SIG-M5 treated with dmso at 0.1 percent for 504 hours (cell line): Measurements from ENCODE around the gene POLR3GL.
A peak's percentile ranks its signal among the peaks of the same experiment; 100 is the strongest.

Experiments used
- DNase-seq: peaks from one replicate; lab custom pipeline; 2025; ENCODE audit not compliant: unreplicated experiment; lab: John Stamatoyannopoulos, UW

The POLR3GL gene

DNA sequence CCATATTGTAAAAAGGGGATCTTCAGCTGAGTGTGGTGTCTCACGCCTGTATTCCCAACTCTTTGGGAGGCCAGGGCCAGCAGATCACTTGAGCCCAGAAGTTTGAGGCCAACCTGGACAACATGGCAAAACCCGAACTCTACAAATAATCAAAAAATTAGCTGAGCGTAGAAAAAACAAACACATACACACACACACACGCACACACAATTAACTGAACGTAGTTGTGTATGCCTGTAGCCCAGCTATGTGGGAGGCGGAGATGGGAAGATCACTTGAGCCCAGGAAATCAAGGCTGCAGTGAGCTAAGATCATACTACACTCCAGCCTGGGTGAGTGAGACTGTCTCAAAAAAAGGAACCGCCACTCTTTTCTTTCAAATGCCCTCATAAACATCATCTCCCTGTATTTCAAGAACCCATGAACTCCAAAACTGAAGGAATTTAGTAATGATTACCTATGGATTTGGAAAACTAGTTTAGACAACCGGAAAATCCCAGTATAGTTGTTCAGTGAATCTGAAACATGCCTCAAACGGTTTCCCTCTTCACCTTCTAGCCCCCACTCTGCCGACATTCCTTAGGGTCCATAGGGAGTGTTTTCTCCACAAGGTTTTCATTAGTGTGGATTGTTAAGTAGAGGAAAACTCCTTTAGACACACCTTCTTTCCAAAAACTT, 27.4 kb downstream of the POLR3GL start:
- DNase-seq, result no peak

- no peak for DNase-seq
These were observed 28.0 kb downstream of the POLR3GL start for GRCh38 chr1:145992502-145992936.

- DNase-seq, result no peak
These were observed 28.6 kb downstream of the POLR3GL start for GRCh38 chr1:145992958-145993617.

DNA sequence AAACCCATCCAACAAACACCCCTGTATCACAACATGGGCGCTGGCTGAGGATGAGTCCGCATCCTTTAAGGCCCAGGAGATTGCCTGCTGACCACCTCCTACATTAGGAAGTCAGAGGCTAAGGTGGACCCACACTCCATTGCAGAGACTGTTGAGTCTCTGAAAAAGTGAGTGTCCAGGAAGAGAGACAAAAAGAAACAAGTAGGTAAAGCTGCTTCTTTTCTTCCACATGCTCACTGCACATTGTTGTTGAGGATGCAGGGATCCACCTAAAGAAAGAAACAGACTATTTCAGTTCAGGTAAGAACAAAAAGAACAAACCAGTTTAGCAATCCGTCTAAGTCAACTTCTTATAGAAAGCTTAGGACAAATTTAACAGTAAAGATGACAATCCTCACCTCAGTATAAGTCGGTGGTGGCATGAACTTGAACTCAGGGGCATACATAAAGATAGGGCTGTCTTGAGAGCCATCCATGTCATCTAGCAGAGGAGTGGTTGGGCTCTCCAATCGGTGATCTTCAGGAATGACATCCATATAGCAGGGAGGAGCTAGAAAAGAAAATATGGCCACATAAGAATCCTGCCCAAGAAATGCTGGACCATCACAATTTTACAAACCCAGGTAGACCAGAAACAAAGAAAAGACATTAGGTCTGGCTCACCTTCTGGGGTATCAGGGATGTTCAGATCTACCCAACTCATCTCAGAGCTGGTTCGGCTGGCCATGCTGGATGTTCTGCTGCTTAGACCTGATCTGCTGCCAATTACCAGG, 29.3 kb downstream of the POLR3GL start:
- no peak for DNase-seq

DNA sequence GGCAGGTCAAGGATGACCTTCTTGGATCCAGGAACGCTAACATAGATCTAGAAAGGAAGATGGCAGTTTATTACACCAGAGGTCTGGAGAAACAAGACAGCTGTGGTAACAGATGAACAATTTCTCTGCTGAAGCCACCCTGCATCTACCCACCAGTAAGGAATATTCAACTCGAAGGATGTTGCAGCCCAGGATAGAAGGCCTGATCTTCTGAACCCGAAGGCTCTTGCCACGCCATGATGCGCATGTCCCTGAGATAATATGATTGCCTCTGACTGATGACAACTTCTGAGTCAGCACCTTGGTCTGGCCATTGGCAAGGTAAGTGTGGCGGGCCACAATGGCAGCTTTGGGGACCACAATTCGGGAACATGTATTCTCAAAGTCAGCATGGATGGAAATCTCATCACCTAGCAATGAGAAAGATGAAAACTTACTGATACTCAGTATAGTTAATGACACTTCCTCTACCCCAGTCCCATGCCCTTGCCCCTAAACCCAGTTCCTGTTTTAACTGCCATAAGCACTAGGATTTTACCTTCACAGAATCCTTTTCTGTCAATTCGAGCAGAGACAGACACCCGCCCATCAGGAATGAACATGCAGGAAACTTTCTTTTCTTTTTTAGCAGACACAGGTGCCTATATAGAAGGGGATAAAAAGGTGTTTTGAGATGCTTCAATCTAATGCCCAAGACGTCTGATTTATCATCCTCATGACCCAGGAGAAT, 30.1 kb downstream of the POLR3GL start:
- peak; percentile 40 for DNase-seq

- DNase-seq, result peak; percentile 49
These were observed 30.8 kb downstream of the POLR3GL start for GRCh38 chr1:145995148-145995881.

- no peak for DNase-seq
These were observed 31.5 kb downstream of the POLR3GL start for GRCh38 chr1:145995964-145996432.

- DNase-seq, result peak; percentile 100
These were observed 32.0 kb downstream of the POLR3GL start, which contains the start of gene TXNIP for GRCh38 chr1:145996433-145997015. Gene TXNIP, minus strand, starts transcription at chr1:145996579. Its CDS starts 313 bp downstream, at chr1:145996266.

DNA sequence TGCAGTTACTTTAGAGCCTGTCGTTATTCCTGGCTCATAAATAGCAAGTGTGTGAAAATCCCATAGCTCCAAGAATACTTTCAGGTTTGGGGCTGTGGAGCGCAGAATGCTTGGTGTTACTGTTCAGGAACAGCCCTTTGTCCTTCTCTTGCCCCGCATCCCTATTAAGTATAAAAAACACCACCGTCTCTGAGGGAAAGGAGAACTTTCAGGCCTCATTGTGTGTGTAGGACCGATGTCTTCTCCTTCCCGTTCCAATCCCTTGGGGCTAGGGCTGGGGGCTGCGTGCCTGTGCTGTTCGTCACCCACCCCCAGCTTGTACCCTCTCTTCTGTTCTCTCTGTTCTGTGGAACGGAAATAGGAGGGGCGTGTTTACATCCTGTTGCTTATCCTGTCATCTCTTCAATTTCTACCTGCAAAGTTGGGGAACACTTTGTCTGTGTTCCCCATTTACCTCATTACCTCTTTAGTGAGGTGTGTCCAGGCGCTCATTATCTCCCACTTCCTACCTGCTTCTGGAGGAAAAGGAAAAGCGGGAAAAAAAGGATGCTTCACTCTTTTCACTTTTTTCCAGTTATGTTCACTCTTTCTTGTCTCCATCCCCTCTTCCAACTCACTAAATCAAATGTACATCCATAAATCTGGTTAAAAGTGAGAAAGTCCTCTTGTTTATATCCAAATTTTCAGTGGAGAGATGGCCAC, 32.7 kb downstream of the POLR3GL start:
- peak; percentile 65 for DNase-seq

DNA sequence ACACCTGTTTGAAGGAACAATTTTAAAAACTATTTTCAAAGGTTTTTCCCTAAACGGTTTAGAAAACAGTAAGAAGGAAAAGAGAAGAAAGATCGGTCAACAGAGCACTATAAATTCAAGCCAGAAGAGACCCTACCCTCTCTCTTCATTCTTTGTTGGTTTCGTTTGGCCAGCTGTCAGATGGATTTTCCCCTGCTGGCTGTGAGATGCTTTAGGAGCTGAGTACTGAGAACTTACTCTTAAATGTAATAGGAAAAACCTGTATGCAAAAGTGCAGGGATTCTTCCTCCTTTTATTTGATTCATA, 33.2 kb downstream of the POLR3GL start:
- DNase-seq, result no peak

DNA sequence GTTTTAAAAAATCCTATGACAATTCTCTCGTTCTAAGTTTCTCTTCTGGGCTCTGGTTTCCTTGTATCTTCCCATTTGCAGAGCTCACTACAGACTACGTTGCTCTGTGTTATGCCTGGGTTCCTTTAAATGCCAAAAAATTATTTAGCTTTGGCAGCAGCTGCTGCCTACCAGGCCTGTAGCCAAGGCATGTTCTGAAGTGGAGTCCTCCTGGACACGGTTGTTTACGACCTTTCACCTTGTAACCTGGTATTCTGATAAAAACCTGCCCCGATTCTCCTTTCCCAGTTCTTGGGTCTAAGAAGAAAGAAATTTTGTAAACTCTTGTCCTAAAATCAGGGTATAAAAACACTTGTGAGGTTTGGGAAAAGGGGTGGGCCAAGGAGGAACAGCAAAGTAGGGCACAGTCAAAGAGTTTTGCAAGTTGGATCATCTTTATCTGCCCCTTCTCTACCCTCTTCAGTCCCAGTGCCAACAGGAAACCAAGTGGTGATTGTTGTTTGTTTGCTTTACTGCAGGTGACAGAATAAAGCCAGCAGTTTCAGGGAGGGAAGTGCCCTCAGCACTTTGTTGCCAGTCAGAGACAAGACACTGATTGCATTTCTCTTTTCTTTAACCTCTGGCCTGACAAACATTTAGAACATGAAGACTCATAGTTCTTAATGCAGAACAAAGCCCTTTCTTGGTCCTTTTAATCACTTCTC, 35.0 kb downstream of the POLR3GL start:
- no peak for DNase-seq

DNA sequence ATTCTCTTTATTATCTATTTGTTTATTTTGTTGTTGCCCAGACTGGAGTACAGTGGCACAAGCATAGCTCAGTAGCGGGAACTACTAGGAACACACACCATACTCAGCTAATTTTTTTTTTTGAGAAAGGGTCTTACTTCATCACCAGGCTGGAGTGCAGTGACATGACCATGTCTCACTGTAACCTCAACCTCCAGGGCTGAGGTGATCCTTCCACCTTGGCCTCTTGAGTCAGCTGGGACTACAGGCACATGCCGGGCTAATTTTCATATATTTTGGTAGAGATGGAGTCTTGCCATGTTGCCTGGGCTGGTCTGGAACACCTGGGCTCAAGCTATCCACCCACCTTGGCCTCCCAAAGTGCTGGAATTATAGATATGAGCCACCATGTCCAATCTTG, 37.2 kb downstream of the POLR3GL start:
- no peak for DNase-seq

- DNase-seq, result no peak
These were observed 43.1 kb downstream of the POLR3GL start for GRCh38 chr1:146007489-146008133.

DNA sequence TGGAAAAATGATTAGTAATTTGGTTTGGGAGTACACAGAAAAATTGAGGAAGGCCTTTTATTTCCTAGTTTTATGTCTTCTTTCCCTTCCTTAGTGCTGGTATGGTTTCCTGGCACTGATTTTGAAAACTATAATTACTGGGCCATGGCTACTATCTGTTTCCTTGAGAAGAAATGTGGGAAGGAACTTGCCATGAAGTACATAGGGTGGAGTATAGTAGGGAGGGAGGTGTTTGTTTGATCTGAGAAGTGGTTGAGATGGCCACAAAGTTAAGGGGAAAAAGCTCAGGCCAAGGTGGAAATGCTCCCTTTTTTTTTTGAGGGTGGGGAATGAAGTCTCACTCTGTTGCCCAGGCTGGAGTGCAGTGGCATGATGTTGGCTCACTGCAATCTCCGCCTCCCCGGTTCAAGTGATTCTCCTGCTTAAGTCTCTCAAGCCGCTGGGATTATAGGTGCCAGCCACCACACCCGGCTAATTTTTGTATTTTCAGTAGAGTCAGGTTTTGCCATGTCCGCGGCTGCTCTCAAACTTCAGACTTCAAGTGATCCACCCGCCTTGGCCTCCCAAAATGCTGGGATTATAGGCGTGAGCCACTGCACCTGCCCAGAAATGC, 45.7 kb downstream of the POLR3GL start:
- DNase-seq, result no peak

DNA sequence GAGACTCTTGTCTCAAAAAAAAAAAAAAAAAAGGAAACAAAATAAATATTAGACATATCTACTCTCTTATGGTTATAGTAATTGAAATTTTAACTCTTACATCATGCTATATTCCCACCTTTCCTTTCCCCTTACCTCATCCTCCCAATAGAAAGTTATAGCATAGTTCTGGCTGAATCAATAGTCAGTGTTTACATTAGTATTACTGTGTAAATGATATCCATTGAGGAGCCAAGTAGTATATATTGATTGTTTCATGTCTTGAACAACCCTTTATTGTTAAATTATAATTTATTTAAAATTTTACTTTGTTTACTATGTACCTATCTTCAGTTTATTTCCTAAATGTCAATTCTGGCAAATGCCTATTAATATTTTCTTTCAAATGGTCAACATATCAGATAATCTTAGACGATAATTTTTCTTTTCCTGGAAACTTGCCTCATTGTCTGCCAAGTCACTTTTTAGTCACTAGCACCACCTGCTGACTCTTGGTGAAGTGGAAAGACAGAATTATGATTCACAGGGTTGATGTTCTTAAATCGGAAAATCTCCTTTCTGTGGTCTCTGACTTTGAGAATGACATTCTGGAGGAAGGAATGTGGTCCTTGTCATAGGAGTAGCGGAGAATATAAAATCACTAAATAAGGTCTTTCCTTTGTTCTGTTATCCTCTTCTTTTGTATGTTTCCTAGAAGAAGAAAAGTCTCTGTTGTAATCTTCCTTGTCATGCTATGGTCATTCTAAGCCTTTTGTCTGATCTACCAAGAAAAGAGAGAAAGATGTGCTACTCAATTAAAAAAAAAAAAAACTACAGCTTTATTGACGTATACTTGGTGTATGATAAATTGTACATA, 48.4 kb downstream of the POLR3GL start:
- DNase-seq, result peak; percentile 88

DNA sequence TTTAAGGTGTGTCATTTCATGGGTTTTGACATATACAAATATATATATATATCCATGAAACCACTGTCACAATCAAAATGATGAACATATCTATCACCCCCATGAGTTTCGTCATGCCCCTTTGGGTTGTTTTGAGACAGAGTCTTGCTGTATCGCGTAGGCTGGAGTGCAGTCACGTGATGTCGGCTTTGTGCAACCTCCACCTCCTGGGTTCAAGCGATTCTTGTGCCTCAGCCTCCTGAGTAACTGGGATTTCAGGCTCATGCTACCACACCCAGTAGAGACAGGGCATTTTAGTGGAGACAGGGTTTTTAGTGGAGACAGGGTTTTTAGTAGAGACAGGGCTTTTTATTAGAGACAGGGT, 49.1 kb downstream of the POLR3GL start:
- no peak for DNase-seq

- no peak for DNase-seq
These were observed 52.4 kb downstream of the POLR3GL start for GRCh38 chr1:146016891-146017290.
